Measurements from ENCODE around the gene SLC6A3.

DNA sequence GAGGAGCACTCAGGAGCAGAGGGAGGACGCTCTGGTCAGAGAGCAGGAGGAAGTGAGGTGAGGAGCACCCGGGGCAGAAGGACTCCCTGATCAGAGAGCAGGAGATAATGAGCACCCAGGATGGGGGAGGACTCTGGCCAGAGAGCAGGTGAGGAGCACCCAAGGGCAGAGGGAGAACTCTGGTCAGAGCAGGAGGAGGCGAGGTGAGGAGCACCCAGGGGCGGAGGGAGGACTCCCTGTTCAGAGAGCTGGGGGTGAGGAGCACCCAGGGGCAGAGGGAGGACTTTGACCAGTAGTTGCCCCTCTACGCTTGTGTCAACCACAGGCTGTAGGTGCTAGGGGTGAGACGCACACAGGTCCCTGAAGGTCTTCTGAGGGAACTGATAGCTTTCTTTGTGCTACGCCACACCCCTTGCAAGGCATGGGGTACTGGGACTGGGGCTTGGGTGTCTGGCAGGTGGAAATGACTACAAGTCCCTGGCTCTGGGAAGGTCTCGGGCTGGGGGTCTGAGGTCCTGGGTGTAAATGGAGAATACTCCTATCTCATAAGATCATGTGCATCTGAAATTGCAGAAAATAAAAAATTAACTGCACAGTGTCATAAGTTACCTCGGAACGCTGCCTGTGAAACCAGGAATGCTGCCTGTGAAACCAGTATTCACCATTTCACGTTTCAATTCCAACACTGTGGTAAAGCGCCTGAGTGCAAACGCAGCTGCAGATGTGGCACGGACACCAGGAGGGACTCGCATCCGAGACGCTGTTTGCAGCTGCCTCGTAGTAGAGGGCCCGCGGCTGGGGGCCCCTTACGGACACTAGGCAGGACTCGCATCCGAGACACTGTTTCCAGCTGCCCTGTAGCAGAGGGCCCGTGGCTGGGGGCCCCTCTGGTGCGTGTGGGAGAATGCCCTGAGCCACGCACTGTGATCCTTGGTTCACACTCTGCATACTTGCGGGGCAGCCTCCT, 27.0 kb upstream of the SLC6A3 start:
- TF ChIP-seq POLR2A (IDR thresholded peaks at IDR 0.05) = no peak
- TF ChIP-seq, protein P1, sequence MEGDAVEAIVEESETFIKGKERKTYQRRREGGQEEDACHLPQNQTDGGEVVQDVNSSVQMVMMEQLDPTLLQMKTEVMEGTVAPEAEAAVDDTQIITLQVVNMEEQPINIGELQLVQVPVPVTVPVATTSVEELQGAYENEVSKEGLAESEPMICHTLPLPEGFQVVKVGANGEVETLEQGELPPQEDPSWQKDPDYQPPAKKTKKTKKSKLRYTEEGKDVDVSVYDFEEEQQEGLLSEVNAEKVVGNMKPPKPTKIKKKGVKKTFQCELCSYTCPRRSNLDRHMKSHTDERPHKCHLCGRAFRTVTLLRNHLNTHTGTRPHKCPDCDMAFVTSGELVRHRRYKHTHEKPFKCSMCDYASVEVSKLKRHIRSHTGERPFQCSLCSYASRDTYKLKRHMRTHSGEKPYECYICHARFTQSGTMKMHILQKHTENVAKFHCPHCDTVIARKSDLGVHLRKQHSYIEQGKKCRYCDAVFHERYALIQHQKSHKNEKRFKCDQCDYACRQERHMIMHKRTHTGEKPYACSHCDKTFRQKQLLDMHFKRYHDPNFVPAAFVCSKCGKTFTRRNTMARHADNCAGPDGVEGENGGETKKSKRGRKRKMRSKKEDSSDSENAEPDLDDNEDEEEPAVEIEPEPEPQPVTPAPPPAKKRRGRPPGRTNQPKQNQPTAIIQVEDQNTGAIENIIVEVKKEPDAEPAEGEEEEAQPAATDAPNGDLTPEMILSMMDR (IDR thresholded peaks at IDR 0.05) = no peak
- no peak for TF ChIP-seq POLR2AphosphoS5 (IDR thresholded peaks at IDR 0.05)
- no peak for TF ChIP-seq EP300 (IDR thresholded peaks at IDR 0.05; ENCODE audit: low read depth)
